ENCODE results near the gene DESI1. TPM values are rescaled to one million over a fixed set of nuclear protein-coding genes. Genes with fewer than 3 reads are reported as not detected.

The DESI1 gene
- 15.6 to 18.0 TPM (median 17.7 TPM) in 5 replicates for total RNA-seq (2022; extraction: Qiagen RNA extraction; ENCODE audit: low read depth)

DNA sequence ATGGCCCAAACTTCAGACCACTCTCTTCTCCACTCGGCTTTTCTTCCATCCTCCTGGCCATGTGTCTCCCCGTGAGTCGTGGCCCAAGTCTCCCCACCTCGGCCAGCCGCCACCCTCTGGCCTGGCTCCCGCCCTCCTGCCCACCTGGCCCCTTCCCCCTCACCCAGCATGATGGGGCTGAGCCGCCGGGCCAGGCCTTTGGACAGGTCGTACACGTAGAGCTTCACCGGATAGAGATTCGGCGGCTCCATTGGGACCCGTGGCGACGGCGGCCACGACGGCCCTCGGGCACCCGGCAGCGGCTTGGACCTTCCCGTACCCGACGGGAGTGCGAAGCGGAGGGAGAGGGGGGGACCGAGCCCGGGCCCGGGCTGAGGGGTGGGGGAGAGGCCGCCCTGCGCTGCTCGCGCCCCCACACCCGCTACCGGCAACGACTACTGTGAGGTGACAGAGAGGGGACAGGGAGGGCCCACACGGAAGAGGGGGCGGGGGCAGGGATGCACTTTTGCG is at the start of gene DESI1:
TSS of gene DESI1 (minus strand) at position 455 of the 510 bp plus-strand sequence. CDS start at position 251, 204 bp downstream.

DNA sequence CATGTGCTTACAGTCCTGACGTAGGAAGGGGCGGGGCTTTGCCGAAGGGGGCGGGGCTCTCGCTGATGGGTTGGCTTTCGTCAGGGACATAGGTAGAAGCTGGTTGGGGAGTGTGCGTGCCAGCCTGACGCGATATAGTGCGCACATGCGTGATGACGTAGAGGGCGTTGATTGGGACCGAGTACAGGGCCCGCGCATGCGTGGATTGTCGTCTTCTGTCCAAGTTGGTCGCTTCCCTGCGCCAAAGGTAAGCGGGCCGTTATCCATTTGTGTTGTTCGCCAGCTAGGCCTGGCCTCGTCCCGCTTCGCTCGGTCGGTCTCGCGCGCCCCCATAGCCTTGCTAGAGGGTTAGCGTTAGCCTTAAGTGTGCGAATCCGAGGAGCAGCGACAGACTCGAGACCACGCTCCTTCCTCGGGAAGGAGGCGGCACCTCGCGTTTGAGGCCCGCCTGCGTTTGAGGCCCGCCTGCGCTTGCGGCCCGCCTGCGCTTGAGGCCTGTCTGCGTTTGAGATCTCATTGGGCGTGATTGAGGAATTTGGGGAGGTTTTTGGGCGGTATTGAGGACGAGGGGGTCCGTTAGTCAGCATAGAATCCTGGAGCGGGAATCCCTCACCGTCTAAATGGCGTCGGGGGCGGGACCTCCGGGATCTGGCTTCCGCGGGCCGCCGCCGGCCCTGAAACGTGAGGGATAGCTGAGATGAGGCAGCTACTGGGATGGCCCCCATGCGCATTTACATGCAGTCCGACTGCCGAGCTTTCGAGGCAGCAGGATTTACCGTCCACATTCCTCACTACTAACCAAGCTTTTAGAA is 462 bp upstream of the DESI1 start, which contains the start of gene XRCC6:
TSS of gene XRCC6 (plus strand) at position 197 of the 812 bp plus-strand sequence. CDS start 710 bp downstream, outside the sequence.

DNA sequence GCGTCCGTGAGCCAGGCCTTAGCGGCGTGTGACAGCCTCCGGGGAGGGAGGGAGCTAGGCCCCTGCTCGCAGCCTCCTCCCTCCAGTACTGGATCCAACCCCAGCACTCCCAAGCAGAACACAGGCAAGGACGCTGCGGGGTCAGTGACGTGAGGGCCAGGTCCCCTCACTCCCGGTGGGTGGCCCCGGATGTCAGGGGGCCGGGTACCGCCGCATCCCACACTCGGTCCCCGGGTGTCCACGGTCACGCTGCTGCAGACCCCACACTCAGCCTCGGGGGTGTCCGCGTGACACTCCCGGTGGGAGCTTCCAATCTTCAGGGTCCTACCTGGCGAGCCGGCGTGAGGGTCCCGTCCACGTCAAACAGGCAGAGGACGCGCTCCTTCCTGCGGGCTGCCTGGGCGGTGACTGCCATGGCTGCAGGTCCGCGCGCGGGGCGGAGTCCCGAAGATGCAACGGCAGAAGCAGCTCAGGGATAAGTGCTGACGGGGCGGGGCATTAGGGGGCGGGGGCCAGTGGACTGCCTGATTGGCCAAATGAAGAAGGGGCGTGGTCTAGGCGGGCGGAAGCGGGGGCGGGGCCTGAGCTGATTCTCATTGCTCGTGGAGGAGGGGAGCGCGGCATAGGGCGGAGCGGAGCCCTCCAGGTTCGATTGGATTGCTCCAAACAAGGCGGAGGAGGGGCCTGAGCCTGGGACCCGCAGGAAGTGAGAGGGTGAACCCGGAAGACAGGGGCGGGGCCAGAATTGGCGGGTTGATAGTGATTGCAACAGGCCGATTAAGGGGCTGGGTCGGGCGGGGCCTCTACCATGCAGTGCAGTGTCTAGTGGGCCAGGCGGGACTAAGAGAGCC is 31.2 kb downstream of the DESI1 start, which contains the start of gene PMM1:
TSS of gene PMM1 (minus strand) at position 450 of the 851 bp plus-strand sequence. CDS start at position 415, 35 bp downstream.

Other genes starting within 250 kb of the DESI1 start
- 0.78 to 1.6 TPM (median 1.0 TPM) in 5 replicates for gene TEF, start 239.1 kb downstream of the DESI1 start, total RNA-seq (2022; extraction: Qiagen RNA extraction; ENCODE audit: low read depth)
- gene TOB2, start 174.2 kb downstream of the DESI1 start, total RNA-seq (2022; extraction: Qiagen RNA extraction; ENCODE audit: low read depth) = 21.0 to 25.7 TPM (median 23.5 TPM) in 5 replicates
- 62.3 to 74.5 TPM (median 68.5 TPM) in 5 replicates for gene PHF5A, start 152.4 kb downstream of the DESI1 start, total RNA-seq (2022; extraction: Qiagen RNA extraction; ENCODE audit: low read depth)
- 45.5 to 49.6 TPM (median 48.2 TPM) in 5 replicates for gene ACO2, start 151.9 kb downstream of the DESI1 start, total RNA-seq (2022; extraction: Qiagen RNA extraction; ENCODE audit: low read depth)
- gene POLR3H, start 76.6 kb downstream of the DESI1 start, total RNA-seq (2022; extraction: Qiagen RNA extraction; ENCODE audit: low read depth) = 27.1 to 51.3 TPM (median 47.0 TPM) in 5 replicates
- 2.1 to 2.9 TPM (median 2.5 TPM) in 5 replicates for gene CSDC2, start 60.0 kb downstream of the DESI1 start, total RNA-seq (2022; extraction: Qiagen RNA extraction; ENCODE audit: low read depth)
- gene PMM1, start 31.2 kb downstream of the DESI1 start, total RNA-seq (2022; extraction: Qiagen RNA extraction; ENCODE audit: low read depth) = 27.5 to 29.3 TPM (median 28.1 TPM) in 5 replicates
- gene XRCC6, start 252 bp upstream of the DESI1 start, total RNA-seq (2022; extraction: Qiagen RNA extraction; ENCODE audit: low read depth) = 308 to 337 TPM (median 313 TPM) in 5 replicates
- 101 to 197 TPM (median 186 TPM) in 5 replicates for gene SNU13, start 67.8 kb upstream of the DESI1 start, total RNA-seq (2022; extraction: Qiagen RNA extraction; ENCODE audit: low read depth)
- gene MEI1, start 78.5 kb upstream of the DESI1 start, total RNA-seq (2022; extraction: Qiagen RNA extraction; ENCODE audit: low read depth) = not detected in 5 replicates
- 3.5 to 5.2 TPM (median 4.4 TPM) in 5 replicates for gene CCDC134, start 179.6 kb upstream of the DESI1 start, total RNA-seq (2022; extraction: Qiagen RNA extraction; ENCODE audit: low read depth)
- gene SREBF2, start 212.1 kb upstream of the DESI1 start, total RNA-seq (2022; extraction: Qiagen RNA extraction; ENCODE audit: low read depth) = 26.0 to 32.1 TPM (median 31.0 TPM) in 5 replicates